ENCODE measurements around the gene DHRS13.

Gene DHRS13

DNA sequence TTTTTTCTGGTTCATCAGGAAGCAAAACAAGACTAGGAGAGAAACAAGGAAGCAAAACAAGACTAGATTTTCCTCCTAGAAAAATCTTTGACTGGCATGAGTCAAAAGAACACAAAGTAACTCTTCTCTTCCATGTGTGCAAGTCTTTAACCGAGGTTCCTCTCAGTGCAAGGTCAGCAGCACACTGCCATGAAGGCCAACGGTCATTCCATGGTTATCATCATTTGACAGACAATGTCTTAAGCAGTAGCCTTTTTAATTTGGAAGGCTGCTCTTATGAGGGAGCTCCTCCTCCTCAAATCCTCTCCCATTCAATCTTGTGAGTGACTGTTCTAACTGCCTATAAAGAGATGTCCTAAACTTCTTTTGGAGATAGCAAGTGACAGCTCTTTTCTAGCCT is 15.4 kb upstream of the DHRS13 start:
- ChIA-PET POLR2A (no interaction called here), CTCF (interaction anchor here (0.7 to 5.9 kb wide), 12 partner anchors 8 to 191 kb away, joined by 3 to 81 read pairs (median 4); partner anchors contain the start of genes FLOT2, NEK8 and TLCD1)
- TF ChIP-seq, protein P1, sequence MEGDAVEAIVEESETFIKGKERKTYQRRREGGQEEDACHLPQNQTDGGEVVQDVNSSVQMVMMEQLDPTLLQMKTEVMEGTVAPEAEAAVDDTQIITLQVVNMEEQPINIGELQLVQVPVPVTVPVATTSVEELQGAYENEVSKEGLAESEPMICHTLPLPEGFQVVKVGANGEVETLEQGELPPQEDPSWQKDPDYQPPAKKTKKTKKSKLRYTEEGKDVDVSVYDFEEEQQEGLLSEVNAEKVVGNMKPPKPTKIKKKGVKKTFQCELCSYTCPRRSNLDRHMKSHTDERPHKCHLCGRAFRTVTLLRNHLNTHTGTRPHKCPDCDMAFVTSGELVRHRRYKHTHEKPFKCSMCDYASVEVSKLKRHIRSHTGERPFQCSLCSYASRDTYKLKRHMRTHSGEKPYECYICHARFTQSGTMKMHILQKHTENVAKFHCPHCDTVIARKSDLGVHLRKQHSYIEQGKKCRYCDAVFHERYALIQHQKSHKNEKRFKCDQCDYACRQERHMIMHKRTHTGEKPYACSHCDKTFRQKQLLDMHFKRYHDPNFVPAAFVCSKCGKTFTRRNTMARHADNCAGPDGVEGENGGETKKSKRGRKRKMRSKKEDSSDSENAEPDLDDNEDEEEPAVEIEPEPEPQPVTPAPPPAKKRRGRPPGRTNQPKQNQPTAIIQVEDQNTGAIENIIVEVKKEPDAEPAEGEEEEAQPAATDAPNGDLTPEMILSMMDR (IDR thresholded peaks at IDR 0.05; ENCODE audit: insufficient read depth, low read length, missing control alignments), result no peak
- H3K4me3 ChIP-seq (ENCODE audit: low read depth, low read length), result no peak overlapping the region
- no peak for DNase-seq (ENCODE audit: low read depth, low spot score)

- DNase-seq (ENCODE audit: low read depth, low spot score), result no peak
- H3K4me3 ChIP-seq (ENCODE audit: low read depth, low read length), result no peak overlapping the region
- ChIA-PET CTCF (interaction anchor here (0.7 to 5.9 kb wide), 16 partner anchors 8 to 194 kb away, joined by 3 to 81 read pairs (median 5); partner anchors contain the start of genes FLOT2, NEK8 and TLCD1), POLR2A (no interaction called here)
- TF ChIP-seq, protein P1 (IDR thresholded peaks at IDR 0.05; ENCODE audit: insufficient read depth, low read length, missing control alignments), result no peak
Measured at GRCh38 chr17:28917465-28917864, 14.6 kb upstream of the DHRS13 start.

DNA sequence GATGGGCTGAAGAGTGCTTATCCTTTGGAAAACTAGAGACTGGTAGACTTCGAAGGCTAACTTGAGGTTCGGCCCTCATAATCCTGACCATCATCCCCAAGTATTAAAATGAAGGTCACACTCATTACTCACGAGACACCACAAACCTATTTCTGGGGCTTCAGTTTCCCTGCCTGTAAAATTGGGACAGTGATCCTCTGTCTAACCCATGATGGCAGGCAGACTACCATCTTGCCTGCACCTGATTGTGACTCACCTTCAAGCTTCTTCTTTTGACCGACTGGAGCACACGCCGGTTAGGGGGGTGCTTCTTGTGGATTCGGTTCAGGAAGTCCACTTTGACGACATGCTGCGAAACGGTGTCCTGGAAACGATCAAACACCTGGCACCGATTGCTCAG is 14.2 kb upstream of the DHRS13 start:
- TF ChIP-seq, protein P1 (IDR thresholded peaks at IDR 0.05; ENCODE audit: insufficient read depth, low read length, missing control alignments), result no peak
- POLR2A ChIA-PET, result no interaction called here
- CTCF ChIA-PET, result interaction anchor here (0.7 to 5.9 kb wide), 21 partner anchors 7 to 195 kb away, joined by 3 to 81 read pairs (median 4); partner anchors contain the start of genes FAM222B, FLOT2, NEK8 and TLCD1
- no peak overlapping the region for H3K4me3 ChIP-seq (ENCODE audit: low read depth, low read length)
- DNase-seq (ENCODE audit: low read depth, low spot score), result no peak

GRCh38 chr17:28916302-28916934 is 13.5 kb upstream of the DHRS13 start:
- CTCF ChIA-PET, result interaction anchor here (0.7 to 5.9 kb wide), 25 partner anchors 8 to 201 kb away, joined by 3 to 81 read pairs (median 4); partner anchors contain the start of genes DHRS13, FAM222B, FLOT2 and NEK8
- TF ChIP-seq, protein P1 (IDR thresholded peaks at IDR 0.05; ENCODE audit: insufficient read depth, low read length, missing control alignments), result peak; percentile 44
- H3K4me3 ChIP-seq (ENCODE audit: low read depth, low read length), result no peak overlapping the region
- POLR2A ChIA-PET, result no interaction called here
- no peak for DNase-seq (ENCODE audit: low read depth, low spot score)

GRCh38 chr17:28912938-28913333 is 10.1 kb upstream of the DHRS13 start:
- TF ChIP-seq, protein P1 (IDR thresholded peaks at IDR 0.05; ENCODE audit: insufficient read depth, low read length, missing control alignments), result no peak
- ChIA-PET CTCF (interaction anchor here (1.5 to 8.9 kb wide), 5 partner anchors 10 to 186 kb away, joined by 5 to 89 read pairs (median 7); partner anchors contain the start of gene DHRS13), POLR2A (no interaction called here)
- no peak for DNase-seq (ENCODE audit: low read depth, low spot score)
- H3K4me3 ChIP-seq (ENCODE audit: low read depth, low read length), result no peak overlapping the region

GRCh38 chr17:28912281-28912937 is 9.5 kb upstream of the DHRS13 start:
- H3K4me3 ChIP-seq (ENCODE audit: low read depth, low read length), result no peak overlapping the region
- ChIA-PET POLR2A (no interaction called here), CTCF (interaction anchor here (1.3 to 8.9 kb wide), 7 partner anchors 10 to 185 kb away, joined by 4 to 89 read pairs (median 5); partner anchors contain the start of genes DHRS13 and FLOT2)
- DNase-seq (ENCODE audit: low read depth, low spot score), result no peak
- TF ChIP-seq, protein P1 (IDR thresholded peaks at IDR 0.05; ENCODE audit: insufficient read depth, low read length, missing control alignments), result no peak
